ENCODE results near the gene ME1. TPM values are rescaled to one million over a fixed set of nuclear protein-coding genes. Genes with fewer than 3 reads are reported as not detected.

Gene ME1
- total RNA-seq, 2 donors from 2014 or later, result 11.0 to 11.4 TPM

DNA sequence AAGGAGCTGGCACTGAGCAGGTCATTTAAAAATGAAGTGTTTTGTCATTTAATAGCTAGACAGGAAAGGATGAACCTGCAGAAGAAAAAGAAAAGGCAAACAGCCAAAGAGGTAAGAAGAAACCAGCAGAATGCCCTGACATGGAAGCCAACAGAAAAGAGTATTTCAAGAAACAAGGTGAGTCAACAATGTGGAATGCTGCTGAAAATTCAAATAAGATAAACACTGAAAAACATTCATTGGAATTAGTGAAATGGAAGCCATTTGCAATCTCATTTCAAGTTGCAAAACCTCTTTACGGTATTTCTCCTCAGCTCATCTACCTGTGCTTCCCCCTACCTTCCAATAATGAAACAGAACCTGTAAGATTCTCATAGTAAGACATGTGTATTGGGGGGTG, 178.1 kb downstream of the ME1 start:
- H3K9me3 ChIP-seq, result no peaks in the 10 kb centered on the region
- intact Hi-C loops (cut with DNase I), result no loop called here
- H3K27me3 ChIP-seq, result no peaks in the 10 kb centered on the region
- no peak overlapping the region for H3K9ac ChIP-seq (ENCODE audit: low read depth in 2 of 2, low read length in 2 of 2)
- TF ChIP-seq, protein P1, sequence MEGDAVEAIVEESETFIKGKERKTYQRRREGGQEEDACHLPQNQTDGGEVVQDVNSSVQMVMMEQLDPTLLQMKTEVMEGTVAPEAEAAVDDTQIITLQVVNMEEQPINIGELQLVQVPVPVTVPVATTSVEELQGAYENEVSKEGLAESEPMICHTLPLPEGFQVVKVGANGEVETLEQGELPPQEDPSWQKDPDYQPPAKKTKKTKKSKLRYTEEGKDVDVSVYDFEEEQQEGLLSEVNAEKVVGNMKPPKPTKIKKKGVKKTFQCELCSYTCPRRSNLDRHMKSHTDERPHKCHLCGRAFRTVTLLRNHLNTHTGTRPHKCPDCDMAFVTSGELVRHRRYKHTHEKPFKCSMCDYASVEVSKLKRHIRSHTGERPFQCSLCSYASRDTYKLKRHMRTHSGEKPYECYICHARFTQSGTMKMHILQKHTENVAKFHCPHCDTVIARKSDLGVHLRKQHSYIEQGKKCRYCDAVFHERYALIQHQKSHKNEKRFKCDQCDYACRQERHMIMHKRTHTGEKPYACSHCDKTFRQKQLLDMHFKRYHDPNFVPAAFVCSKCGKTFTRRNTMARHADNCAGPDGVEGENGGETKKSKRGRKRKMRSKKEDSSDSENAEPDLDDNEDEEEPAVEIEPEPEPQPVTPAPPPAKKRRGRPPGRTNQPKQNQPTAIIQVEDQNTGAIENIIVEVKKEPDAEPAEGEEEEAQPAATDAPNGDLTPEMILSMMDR (IDR thresholded peaks at IDR 0.05), result no peak
- no peak for DNase-seq
- H3K36me3 ChIP-seq, result no peaks in the 10 kb centered on the region
- no peaks in the 10 kb centered on the region for H3K4me1 ChIP-seq
- no peak overlapping the region for H3K27ac ChIP-seq
- no peak overlapping the region for H3K4me3 ChIP-seq

DNA sequence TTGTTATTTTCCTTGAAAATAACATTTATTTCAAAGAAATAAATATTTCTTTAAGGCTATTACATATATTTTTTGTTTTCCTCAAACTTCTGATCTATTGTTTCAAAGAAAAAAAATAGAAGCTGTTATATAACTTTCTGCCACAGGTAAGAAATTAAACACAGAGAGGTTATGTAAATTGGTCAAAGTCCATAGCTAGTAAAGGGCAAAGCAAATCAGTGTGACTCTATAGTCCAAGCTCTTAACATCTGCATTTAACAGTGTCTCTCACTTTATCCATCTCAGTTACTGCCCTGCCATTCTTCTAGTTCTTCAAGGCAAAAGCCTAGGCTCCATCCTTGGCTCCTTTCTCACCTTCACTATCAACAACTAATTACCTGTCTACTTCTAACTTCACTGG, 180.6 kb downstream of the ME1 start:
- Histone ChIP-seq H3K9ac (ENCODE audit: low read depth in 2 of 2, low read length in 2 of 2) (no peak overlapping the region), H3K27me3 (no peaks in the 10 kb centered on the region), H3K4me3 (no peak overlapping the region), H3K36me3 (no peaks in the 10 kb centered on the region), H3K9me3 (no peaks in the 10 kb centered on the region), H3K27ac (no peak overlapping the region), H3K4me1 (no peaks in the 10 kb centered on the region)
- TF ChIP-seq, protein P1 (IDR thresholded peaks at IDR 0.05), result no peak
- intact Hi-C loops (cut with DNase I), result no loop called here
- no peak for DNase-seq

DNA sequence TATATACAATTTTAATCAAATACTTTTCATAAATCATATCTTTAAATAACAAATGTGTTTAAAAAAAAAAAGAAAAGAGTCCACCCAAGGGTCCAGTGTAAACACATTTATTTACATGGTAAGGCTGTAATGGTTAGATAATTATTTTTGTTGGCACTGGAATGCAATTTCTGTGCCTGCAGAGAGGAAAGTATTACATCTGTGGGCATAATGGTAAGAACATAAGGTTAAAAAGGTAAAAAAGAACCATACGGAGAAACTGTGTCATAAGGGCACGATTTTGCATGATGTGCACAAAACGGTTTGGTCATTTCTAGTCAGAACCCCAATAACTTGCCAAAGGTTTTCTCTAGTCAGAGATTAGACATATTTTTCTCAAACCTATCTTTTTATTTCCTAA, 183.4 kb downstream of the ME1 start:
- TF ChIP-seq, protein P1 (IDR thresholded peaks at IDR 0.05), result no peak
- H3K9me3 ChIP-seq, result no peaks in the 10 kb centered on the region
- no peak overlapping the region for H3K9ac ChIP-seq (ENCODE audit: low read depth in 2 of 2, low read length in 2 of 2)
- no peak overlapping the region for H3K4me3 ChIP-seq
- no peak overlapping the region for H3K27ac ChIP-seq
- H3K27me3 ChIP-seq, result no peaks in the 10 kb centered on the region
- intact Hi-C loops (cut with DNase I), result no loop called here
- DNase-seq, result no peak
- H3K4me1 ChIP-seq, result no peaks in the 10 kb centered on the region
- H3K36me3 ChIP-seq, result no peaks in the 10 kb centered on the region

DNA sequence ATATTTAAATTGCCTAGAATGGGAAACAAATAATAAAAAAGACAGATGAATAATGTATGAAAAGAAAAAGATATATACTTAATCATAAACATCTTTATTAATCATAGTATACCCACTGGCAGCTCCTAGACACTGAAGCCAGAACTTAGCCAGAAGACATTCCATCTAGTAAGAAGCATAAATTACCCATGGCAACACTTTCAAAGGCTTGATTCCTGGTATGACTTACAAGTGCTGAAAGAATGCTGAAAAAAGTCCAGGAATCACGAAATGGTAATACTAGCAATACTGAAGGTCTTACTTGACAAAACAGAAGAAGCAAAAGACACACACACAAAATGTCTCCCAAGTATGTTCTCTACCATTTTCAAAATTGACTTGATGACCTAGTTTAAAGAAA, 199.7 kb downstream of the ME1 start:
- H3K4me1 ChIP-seq, result no peaks in the 10 kb centered on the region
- no peak overlapping the region for H3K27ac ChIP-seq
- H3K27me3 ChIP-seq, result no peaks in the 10 kb centered on the region
- H3K36me3 ChIP-seq, result no peaks in the 10 kb centered on the region
- H3K9ac ChIP-seq (ENCODE audit: low read depth in 2 of 2, low read length in 2 of 2), result no peak overlapping the region
- intact Hi-C loops (cut with DNase I), result no loop called here
- TF ChIP-seq, protein P1 (IDR thresholded peaks at IDR 0.05), result no peak
- no peak for DNase-seq
- H3K4me3 ChIP-seq, result no peak overlapping the region
- H3K9me3 ChIP-seq, result no peaks in the 10 kb centered on the region

DNA sequence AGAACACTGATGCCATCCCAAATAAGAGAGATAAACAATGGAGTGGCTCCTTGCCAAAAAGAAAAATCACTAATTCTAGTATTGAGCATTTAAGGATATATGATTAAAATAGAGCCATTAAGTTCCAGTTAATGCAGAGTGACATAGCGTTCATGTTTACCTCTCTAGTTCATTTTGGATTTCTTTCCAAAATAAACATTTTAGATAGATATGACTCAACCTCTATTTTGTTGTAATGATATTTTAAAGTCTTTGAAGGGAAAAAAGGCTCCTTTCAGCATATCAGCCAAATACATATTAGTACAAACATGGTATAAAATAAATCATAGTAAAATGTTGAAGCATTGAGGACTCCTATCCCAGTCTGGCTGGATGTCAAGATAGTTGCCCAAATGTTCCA, 204.3 kb downstream of the ME1 start:
- Histone ChIP-seq H3K27ac (no peak overlapping the region), H3K9me3 (no peaks in the 10 kb centered on the region), H3K36me3 (no peaks in the 10 kb centered on the region), H3K27me3 (no peaks in the 10 kb centered on the region), H3K4me3 (no peak overlapping the region), H3K4me1 (no peaks in the 10 kb centered on the region), H3K9ac (ENCODE audit: low read depth in 2 of 2, low read length in 2 of 2) (no peak overlapping the region)
- intact Hi-C loops (cut with DNase I), result no loop called here
- DNase-seq, result no peak
- TF ChIP-seq, protein P1 (IDR thresholded peaks at IDR 0.05), result no peak

All from colonic mucosa (tissue), 4 donors.